ENCODE measurements around the gene VAC14. TPM values are rescaled to one million over a fixed set of nuclear protein-coding genes. Genes with fewer than 3 reads are reported as not detected.

Gene VAC14
- total RNA-seq, 4 donors from 2014 or later, result 20.1 to 47.8 (median 39.0) TPM

- intact Hi-C loops (cut with DNase I; ENCODE audit: low total_unique reads), result no loop called here
- DNase-seq (ENCODE audit: low spot score in 2 of 2), result no peak
- H3K4me3 ChIP-seq (ENCODE audit: low read depth, poor library complexity, severe bottlenecking), result no peak overlapping the region
- TF ChIP-seq CTCF (IDR thresholded peaks at IDR 0.05), result no peak
- no peak for TF ChIP-seq POLR2A (IDR thresholded peaks at IDR 0.05)
- 67 to 73% methylated on average over 22 of the region's 22 CpGs for WGBS, 2 donors
These were observed 75.7 kb downstream of the VAC14 start for GRCh38 chr16:70725024-70725911.

GRCh38 chr16:70724146-70725023 is 76.6 kb downstream of the VAC14 start:
- 86 to 95% methylated on average over 15 of the region's 15 CpGs for WGBS, 2 donors
- intact Hi-C loops (cut with DNase I; ENCODE audit: low total_unique reads), result no loop called here

GRCh38 chr16:70723740-70724145 is 77.2 kb downstream of the VAC14 start:
- DNase-seq (ENCODE audit: low spot score in 2 of 2), result no peak
- WGBS, 2 donors, result 80 to 88% methylated on average over 5 to 6 of the region's 6 CpGs
- TF ChIP-seq CTCF (IDR thresholded peaks at IDR 0.05), result no peak
- TF ChIP-seq POLR2A (IDR thresholded peaks at IDR 0.05), result no peak

More at GRCh38 chr16:70724146-70725023, 76.6 kb downstream of the VAC14 start:
- DNase-seq (ENCODE audit: low spot score in 2 of 2), result no peak
- no peak overlapping the region for H3K4me3 ChIP-seq (ENCODE audit: low read depth, poor library complexity, severe bottlenecking)
- no peak for TF ChIP-seq CTCF (IDR thresholded peaks at IDR 0.05)
- no peak for TF ChIP-seq POLR2A (IDR thresholded peaks at IDR 0.05)

GRCh38 chr16:70721202-70721963 is 79.6 kb downstream of the VAC14 start:
- intact Hi-C loops (cut with DNase I; ENCODE audit: low total_unique reads), result no loop called here
- no peak overlapping the region for H3K4me3 ChIP-seq (ENCODE audit: low read depth, poor library complexity, severe bottlenecking)
- TF ChIP-seq CTCF (IDR thresholded peaks at IDR 0.05) (no peak), POLR2A (IDR thresholded peaks at IDR 0.05) (no peak)
- no peak for DNase-seq (ENCODE audit: low spot score in 2 of 2)
- WGBS, 2 donors, result 90 to 91% methylated on average over 16 to 18 of the region's 18 CpGs

More at GRCh38 chr16:70723740-70724145, 77.2 kb downstream of the VAC14 start:
- intact Hi-C loops (cut with DNase I; ENCODE audit: low total_unique reads), result no loop called here
- H3K4me3 ChIP-seq (ENCODE audit: low read depth, poor library complexity, severe bottlenecking), result no peak overlapping the region

GRCh38 chr16:70720425-70721201 is 80.3 kb downstream of the VAC14 start:
- 89 to 92% methylated on average over 18 of the region's 18 CpGs for WGBS, 2 donors
- no peak for DNase-seq (ENCODE audit: low spot score in 2 of 2)
- H3K4me3 ChIP-seq (ENCODE audit: low read depth, poor library complexity, severe bottlenecking), result no peak overlapping the region
- TF ChIP-seq POLR2A (IDR thresholded peaks at IDR 0.05) (no peak), CTCF (IDR thresholded peaks at IDR 0.05) (no peak)
- intact Hi-C loops (cut with DNase I; ENCODE audit: low total_unique reads), result no loop called here

Data from lower leg skin (tissue), 4 donors.